Panc1 (cell line): ENCODE measurements around the gene GAS7.

ENCODE experiments used
- POLR2AphosphoS5 ChIP-seq: IDR thresholded peaks from 2 replicates; pipeline ENCODE4 v1.6.1; 2012; ENCODE audit warnings: mild to moderate bottlenecking, low read depth, low read length, moderate library complexity
- REST ChIP-seq, 2 experiments: IDR thresholded peaks; 2 replicates each; pipeline ENCODE4 v1.6.1; 2011 to 2012; ENCODE audit warnings: low read depth in 2 of 2, control low read depth in 1 of 2, low read length in 1 of 2, mild to moderate bottlenecking in 1 of 2, moderate library complexity in 1 of 2; ENCODE audit not compliant: insufficient read depth in 1 of 2
- SIN3A ChIP-seq: IDR thresholded peaks from 2 replicates; pipeline ENCODE4 v1.6.1; 2012; ENCODE audit warnings: low read depth, mild to moderate bottlenecking, low read length, moderate library complexity, borderline replicate concordance; ENCODE audit not compliant: insufficient read depth
- TF ChIP-seq, protein P1 (sequence below): fragments of 450-650 bp; IDR thresholded peaks from 2 replicates; pipeline ENCODE4 v1.5.1; 2017; ENCODE audit warnings: mild to moderate bottlenecking

- TF ChIP-seq, protein P1, sequence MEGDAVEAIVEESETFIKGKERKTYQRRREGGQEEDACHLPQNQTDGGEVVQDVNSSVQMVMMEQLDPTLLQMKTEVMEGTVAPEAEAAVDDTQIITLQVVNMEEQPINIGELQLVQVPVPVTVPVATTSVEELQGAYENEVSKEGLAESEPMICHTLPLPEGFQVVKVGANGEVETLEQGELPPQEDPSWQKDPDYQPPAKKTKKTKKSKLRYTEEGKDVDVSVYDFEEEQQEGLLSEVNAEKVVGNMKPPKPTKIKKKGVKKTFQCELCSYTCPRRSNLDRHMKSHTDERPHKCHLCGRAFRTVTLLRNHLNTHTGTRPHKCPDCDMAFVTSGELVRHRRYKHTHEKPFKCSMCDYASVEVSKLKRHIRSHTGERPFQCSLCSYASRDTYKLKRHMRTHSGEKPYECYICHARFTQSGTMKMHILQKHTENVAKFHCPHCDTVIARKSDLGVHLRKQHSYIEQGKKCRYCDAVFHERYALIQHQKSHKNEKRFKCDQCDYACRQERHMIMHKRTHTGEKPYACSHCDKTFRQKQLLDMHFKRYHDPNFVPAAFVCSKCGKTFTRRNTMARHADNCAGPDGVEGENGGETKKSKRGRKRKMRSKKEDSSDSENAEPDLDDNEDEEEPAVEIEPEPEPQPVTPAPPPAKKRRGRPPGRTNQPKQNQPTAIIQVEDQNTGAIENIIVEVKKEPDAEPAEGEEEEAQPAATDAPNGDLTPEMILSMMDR = no peak
- TF ChIP-seq POLR2AphosphoS5 (no peak), REST (IDR thresholded peaks at IDR 0.05; ENCODE audit: insufficient read depth in 1 of 2, low read depth in 2 of 2, low read length in 1 of 2) (no peak), SIN3A (no peak)
Observed at GRCh38 chr17:10247810-10248209, 49.4 kb upstream of the GAS7 start.
